Esophagus squamous epithelium (tissue), 4 donors: ENCODE results near the gene ARHGAP28.
"Not testable (repeated sequence)": the region's sequence is repeated elsewhere in the genome, so short reads cannot be mapped to it uniquely, and the experiment has no call there.

Experiments used
- CTCF ChIP-seq, 6 experiments: fragments of 450-650 bp in 4 of 6; fragments of 200-600 bp in 2 of 6; sonication (generic) in 2 of 6; IDR thresholded peaks; one replicate each; pipeline ENCODE4 v1.5.1; 2016 to 2019; ENCODE audit warnings: antibody characterized with exemption in 6 of 6, mild to moderate bottlenecking in 4 of 6, moderate library complexity in 4 of 6
- POLR2A ChIP-seq, 4 donors: fragments of 450-650 bp; IDR thresholded peaks; one replicate each; pipeline ENCODE4 v1.6.1; 2017; ENCODE audit warnings: antibody characterized with exemption in 4 of 4, mild to moderate bottlenecking in 4 of 4, moderate library complexity in 3 of 4

GRCh38 chr18:6827161-6827560, 97.6 kb downstream of the ARHGAP28 start:
- TF ChIP-seq CTCF, POLR2A (IDR thresholded peaks at IDR 0.05): not testable (repeated sequence)
